Activated B cell treated with CpG ODN at 0.5 μM for 24 hours (primary cell): ENCODE measurements around the gene TFDP3. TPM values are rescaled to one million over a fixed set of nuclear protein-coding genes. Genes with fewer than 3 reads are reported as not detected.

ENCODE experiments used
- ATAC-seq: fragments of 200-7000 bp; cut with Tn5 transposase; one replicate; pipeline ENCODE4 v1.10.0; 2021; ENCODE audit warnings: low read depth, mild to moderate bottlenecking, moderate library complexity
- CTCF ChIA-PET: fragments of 350-600 bp; sonication (Branson Sonifier 250); formaldehyde crosslinking; loops from one replicate; lab custom pipeline; 2021; ENCODE audit warnings: antibody characterized with exemption; lab: Charles Lee
- POLR2A ChIA-PET: fragments of 350-600 bp; sonication (Branson Sonifier 250); formaldehyde crosslinking; loops from one replicate; lab custom pipeline; 2021; ENCODE audit warnings: antibody characterized with exemption; lab: Charles Lee
- DNase-seq: peaks from one replicate; pipeline ENCODE4 v3.0.0; 2022
- H3K27ac Mint-ChIP-seq: one replicate; pipeline ENCODE4 v1.8.0; 2020; ENCODE audit warnings: mixed read lengths
- H3K27me3 Mint-ChIP-seq: one replicate; pipeline ENCODE4 v1.8.0; 2021; ENCODE audit warnings: mixed read lengths
- H3K36me3 Mint-ChIP-seq: one replicate; pipeline ENCODE4 v1.8.0; 2021; ENCODE audit warnings: low read depth, mixed read lengths
- H3K4me1 Mint-ChIP-seq: one replicate; pipeline ENCODE4 v1.8.0; 2021; ENCODE audit warnings: mixed read lengths
- H3K4me3 Mint-ChIP-seq: one replicate; pipeline ENCODE4 v1.8.0; 2020; ENCODE audit warnings: mild to moderate bottlenecking, mixed read lengths
- H3K9me3 Mint-ChIP-seq: one replicate; pipeline ENCODE4 v1.8.0; 2020; ENCODE audit warnings: mixed read lengths
- CTCF ChIP-seq: fragments of 200-600 bp; IDR thresholded peaks from one replicate; pipeline ENCODE4 v1.8.0; 2022; ENCODE audit warnings: antibody characterized with exemption, mild to moderate bottlenecking
- intact Hi-C: fragments of 100-400 bp; cut with micrococcal nuclease; formaldehyde crosslinking; loops from one replicate; pipeline ENCODE4 v1.15.1; 2024
- total RNA-seq: library from RNA; stranded (reverse); gene quantifications from 2 replicates; pipeline ENCODE4 v1.2.3, GENCODE V29; 2022

Gene TFDP3
- total RNA-seq, 1 donor from 2014 or later, result not detected

- H3K36me3 Mint-ChIP-seq, result no peaks in the 10 kb centered on the region
- no peaks in the 10 kb centered on the region for H3K27me3 Mint-ChIP-seq
- intact Hi-C loops, result no loop called here
- no peak for TF ChIP-seq CTCF
- H3K27ac Mint-ChIP-seq, result no peak overlapping the region
- ChIA-PET CTCF (no interaction called here), POLR2A (no interaction called here)
- no peaks in the 10 kb centered on the region for H3K9me3 Mint-ChIP-seq
- ATAC-seq (no peak), DNase-seq (no peak)
- no peak overlapping the region for H3K4me3 Mint-ChIP-seq
- H3K4me1 Mint-ChIP-seq, result no peaks in the 10 kb centered on the region
Measured at GRCh38 chrX:133179500-133179899, 38.7 kb downstream of the TFDP3 start.

GRCh38 chrX:133177202-133177601 lies 41.0 kb downstream of the TFDP3 start:
- H3K36me3 Mint-ChIP-seq, result no peaks in the 10 kb centered on the region
- no peak for TF ChIP-seq CTCF
- POLR2A ChIA-PET, result no interaction called here
- CTCF ChIA-PET, result no interaction called here
- intact Hi-C loops, result no loop called here
- ATAC-seq, result no peak
- no peaks in the 10 kb centered on the region for H3K27me3 Mint-ChIP-seq
- no peak for DNase-seq
- no peak overlapping the region for H3K27ac Mint-ChIP-seq
- H3K4me1 Mint-ChIP-seq, result no peaks in the 10 kb centered on the region
- no peak overlapping the region for H3K4me3 Mint-ChIP-seq
- no peaks in the 10 kb centered on the region for H3K9me3 Mint-ChIP-seq

- ChIA-PET POLR2A (no interaction called here), CTCF (no interaction called here)
- intact Hi-C loops, result no loop called here
- DNase-seq (no peak), ATAC-seq (no peak)
- no peaks in the 10 kb centered on the region for H3K27me3 Mint-ChIP-seq
- H3K9me3 Mint-ChIP-seq, result no peaks in the 10 kb centered on the region
- no peak overlapping the region for H3K4me3 Mint-ChIP-seq
- no peak overlapping the region for H3K27ac Mint-ChIP-seq
- no peaks in the 10 kb centered on the region for H3K36me3 Mint-ChIP-seq
- no peaks in the 10 kb centered on the region for H3K4me1 Mint-ChIP-seq
- no peak for TF ChIP-seq CTCF
Measured at GRCh38 chrX:133175605-133176004, 42.5 kb downstream of the TFDP3 start.

GRCh38 chrX:133175162-133175561 lies 43.0 kb downstream of the TFDP3 start:
- intact Hi-C loops, result no loop called here
- Mint-ChIP-seq H3K4me3 (no peak overlapping the region), H3K27ac (no peak overlapping the region), H3K9me3 (no peaks in the 10 kb centered on the region), H3K27me3 (no peaks in the 10 kb centered on the region), H3K36me3 (no peaks in the 10 kb centered on the region), H3K4me1 (no peaks in the 10 kb centered on the region)
- DNase-seq (no peak), ATAC-seq (no peak)
- TF ChIP-seq CTCF, result no peak
- CTCF ChIA-PET, result no interaction called here
- POLR2A ChIA-PET, result no interaction called here

GRCh38 chrX:133171962-133172708 lies 46.0 kb downstream of the TFDP3 start:
- no peak overlapping the region for H3K4me3 Mint-ChIP-seq
- ChIA-PET POLR2A (no interaction called here), CTCF (no interaction called here)
- no peak for DNase-seq
- no peaks in the 10 kb centered on the region for H3K36me3 Mint-ChIP-seq
- no peak for ATAC-seq
- no peaks in the 10 kb centered on the region for H3K4me1 Mint-ChIP-seq
- intact Hi-C loops, result no loop called here
- H3K27me3 Mint-ChIP-seq, result no peaks in the 10 kb centered on the region
- H3K9me3 Mint-ChIP-seq, result peaks cover 3% of the 10 kb centered on the region
- TF ChIP-seq CTCF, result no peak
- H3K27ac Mint-ChIP-seq, result no peak overlapping the region

Other genes with a start within 250 kb of the TFDP3 start
- not detected in 2 replicates for gene USP26, start 121.2 kb downstream of the TFDP3 start, total RNA-seq
- gene GPC4, start 197.1 kb upstream of the TFDP3 start, total RNA-seq, result 0.16 and 0.20 TPM in 2 replicates